Measurements from ENCODE around the gene NLRP1. TPM values are rescaled to one million over a fixed set of nuclear protein-coding genes. Genes with fewer than 3 reads are reported as not detected.
"Not testable (repeated sequence)": the region's sequence is repeated elsewhere in the genome, so short reads cannot be mapped to it uniquely, and the experiment has no call there.

The NLRP1 gene
- total and polyA plus RNA-seq, 2 donors (not counting 3 experiments of a cell fraction or from before 2014, with no cell fraction given), result 43.8 to 53.9 TPM

GRCh38 chr17:5580367-5580766, 3.9 kb downstream of the NLRP1 start:
- Histone ChIP-seq H3K9ac (replicated peaks; ENCODE audit: extremely low read depth, insufficient read depth, low read length) (no peak overlapping the region), H3K79me2 (ENCODE audit: control insufficient read depth, insufficient read depth, low read length) (peaks cover 31% of the 10 kb centered on the region), H3K27ac (ENCODE audit: insufficient read depth, low read depth, low read length) (no peak overlapping the region), H3K9me1 (replicated peaks; ENCODE audit: control insufficient read depth, extremely low read depth, insufficient read depth, low read length) (no peaks in the 10 kb centered on the region), H3K36me3 (ENCODE audit: control insufficient read depth in 2 of 2, extremely low read depth in 1 of 2, insufficient read depth in 2 of 2, low read length in 2 of 2) (peaks cover 0 to 8% of the 10 kb centered on the region in 2 experiments), H2AFZ (ENCODE audit: low read depth, low read length) (no peak overlapping the region), H4K20me1 (replicated peaks; ENCODE audit: control insufficient read depth, extremely low read depth, insufficient read depth, low read length) (no peaks in the 10 kb centered on the region), H3K4me1 (ENCODE audit: control insufficient read depth, extremely low read depth, insufficient read depth, low read length) (peaks cover 25% of the 10 kb centered on the region), H3K9me3 (replicated peaks; ENCODE audit: control insufficient read depth, insufficient read depth, low read length) (no peaks in the 10 kb centered on the region), H3K4me3 (replicated peaks in 1 of 3; ENCODE audit: insufficient read depth in 1 of 3, low read depth in 1 of 3, low read length in 3 of 3) (no peak overlapping the region), H3K27me3 (ENCODE audit: control insufficient read depth in 2 of 2, insufficient read depth in 2 of 2, low read length in 2 of 2) (no peaks in the 10 kb centered on the region), H3K4me2 (ENCODE audit: insufficient read depth, low read length) (no peak overlapping the region)
- no peak for TF ChIP-seq FOS (IDR thresholded peaks at IDR 0.05; ENCODE audit: borderline replicate concordance, insufficient read depth, low read length)
- TF ChIP-seq JUN (IDR thresholded peaks at IDR 0.05; ENCODE audit: borderline replicate concordance, insufficient read depth, insufficient read length, low read depth), result no peak
- TF ChIP-seq POLR2AphosphoS5 (IDR thresholded peaks at IDR 0.05; ENCODE audit: insufficient read depth, low read depth, low read length), result no peak
- TF ChIP-seq CTCF (IDR thresholded peaks at IDR 0.05; ENCODE audit: extremely low read depth in 1 of 2, insufficient read depth in 1 of 2, low read depth in 1 of 2, low read length in 2 of 2), result no peak
- TF ChIP-seq MAX (IDR thresholded peaks at IDR 0.05; ENCODE audit: insufficient read depth, insufficient read length), result no peak
- TF ChIP-seq POLR2A (IDR thresholded peaks at IDR 0.05; ENCODE audit: low read depth, low read length), result no peak
- no peak for TF ChIP-seq EZH2 (IDR thresholded peaks at IDR 0.05; ENCODE audit: borderline replicate concordance, low read depth, low read length, severe bottlenecking)
- TF ChIP-seq GATA2 (IDR thresholded peaks at IDR 0.05; ENCODE audit: insufficient read depth, insufficient read length, low read depth, low read length), result no peak
- TF ChIP-seq MYC (IDR thresholded peaks at IDR 0.05; ENCODE audit: low read depth, low read length), result no peak
- intact Hi-C loops (cut with micrococcal nuclease), result loop anchor here (10.0 kb wide), 1 partner anchor 1064 kb away; the partner anchor contains the start of genes KIAA0753 and TXNDC17
- BruUV-seq (replicated peaks), result no TSS peak
- FAIRE-seq (no peak), DNase-seq (ENCODE audit: low read depth, low spot score) (no peak)
- CTCF ChIA-PET, result no interaction called here
- POLR2A ChIA-PET, result no interaction called here
- dilution Hi-C loops (cut with MboI; ENCODE audit: extremely low pct_ligation_motif_present, low sequenced_read_pairs), result no loop called here

DNA sequence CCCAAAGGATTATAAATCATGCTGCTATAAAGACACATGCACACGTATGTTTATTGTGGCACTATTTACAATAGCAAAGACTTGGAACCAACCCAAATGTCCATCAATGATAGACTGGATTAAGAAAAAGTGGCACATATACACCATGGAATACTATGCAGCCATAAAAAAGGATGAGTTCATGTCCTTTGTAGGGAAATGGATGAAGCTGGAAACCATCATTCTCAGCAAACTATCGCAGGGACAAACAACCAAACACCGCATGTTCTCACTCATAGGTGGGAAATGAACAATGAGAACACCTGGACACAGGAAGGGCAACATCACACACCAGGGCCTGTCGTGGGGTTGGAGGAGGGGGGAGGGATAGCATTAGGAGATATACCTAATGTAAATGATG, 5.5 kb downstream of the NLRP1 start:
- intact Hi-C loops (cut with micrococcal nuclease), result not testable (repeated sequence)

GRCh38 chr17:5573017-5573416, 11.3 kb downstream of the NLRP1 start:
- not testable (repeated sequence) for BruUV-seq (replicated peaks)
- peaks cover 37% of the 10 kb centered on the region for H3K79me2 ChIP-seq (ENCODE audit: control insufficient read depth, insufficient read depth, low read length)

More for the DNA sequence above, 5.5 kb downstream of the NLRP1 start:
- H3K9ac ChIP-seq (replicated peaks; ENCODE audit: extremely low read depth, insufficient read depth, low read length); H3K36me3 ChIP-seq (ENCODE audit: control insufficient read depth in 2 of 2, extremely low read depth in 1 of 2, insufficient read depth in 2 of 2, low read length in 2 of 2); H3K27me3 ChIP-seq (ENCODE audit: control insufficient read depth in 2 of 2, insufficient read depth in 2 of 2, low read length in 2 of 2); FAIRE-seq; dilution Hi-C loops (cut with MboI; ENCODE audit: extremely low pct_ligation_motif_present, low sequenced_read_pairs); H4K20me1 ChIP-seq (replicated peaks; ENCODE audit: control insufficient read depth, extremely low read depth, insufficient read depth, low read length); DNase-seq (ENCODE audit: low read depth, low spot score); H3K9me3 ChIP-seq (replicated peaks; ENCODE audit: control insufficient read depth, insufficient read depth, low read length); H3K9me1 ChIP-seq (replicated peaks; ENCODE audit: control insufficient read depth, extremely low read depth, insufficient read depth, low read length); CTCF ChIA-PET; H2AFZ ChIP-seq (ENCODE audit: low read depth, low read length); POLR2A ChIA-PET; H3K27ac ChIP-seq (ENCODE audit: insufficient read depth, low read depth, low read length); BruUV-seq (replicated peaks); H3K4me3 ChIP-seq (replicated peaks in 1 of 3; ENCODE audit: insufficient read depth in 1 of 3, low read depth in 1 of 3, low read length in 3 of 3); H3K4me2 ChIP-seq (ENCODE audit: insufficient read depth, low read length): not testable (repeated sequence)
- Histone ChIP-seq H3K79me2 (ENCODE audit: control insufficient read depth, insufficient read depth, low read length) (peaks cover 28% of the 10 kb centered on the region), H3K4me1 (ENCODE audit: control insufficient read depth, extremely low read depth, insufficient read depth, low read length) (peaks cover 15% of the 10 kb centered on the region)

More at GRCh38 chr17:5573017-5573416, 11.3 kb downstream of the NLRP1 start:
- H3K27ac ChIP-seq (ENCODE audit: insufficient read depth, low read depth, low read length); CTCF ChIA-PET; DNase-seq (ENCODE audit: low read depth, low spot score); H3K9me1 ChIP-seq (replicated peaks; ENCODE audit: control insufficient read depth, extremely low read depth, insufficient read depth, low read length); POLR2A ChIA-PET; dilution Hi-C loops (cut with MboI; ENCODE audit: extremely low pct_ligation_motif_present, low sequenced_read_pairs); H4K20me1 ChIP-seq (replicated peaks; ENCODE audit: control insufficient read depth, extremely low read depth, insufficient read depth, low read length); H3K4me1 ChIP-seq (ENCODE audit: control insufficient read depth, extremely low read depth, insufficient read depth, low read length); H2AFZ ChIP-seq (ENCODE audit: low read depth, low read length); intact Hi-C loops (cut with micrococcal nuclease); H3K9ac ChIP-seq (replicated peaks; ENCODE audit: extremely low read depth, insufficient read depth, low read length); H3K27me3 ChIP-seq (ENCODE audit: control insufficient read depth in 2 of 2, insufficient read depth in 2 of 2, low read length in 2 of 2); H3K4me3 ChIP-seq (replicated peaks in 1 of 3; ENCODE audit: insufficient read depth in 1 of 3, low read depth in 1 of 3, low read length in 3 of 3); H3K9me3 ChIP-seq (replicated peaks; ENCODE audit: control insufficient read depth, insufficient read depth, low read length); FAIRE-seq; H3K4me2 ChIP-seq (ENCODE audit: insufficient read depth, low read length); H3K36me3 ChIP-seq (ENCODE audit: control insufficient read depth in 2 of 2, extremely low read depth in 1 of 2, insufficient read depth in 2 of 2, low read length in 2 of 2): not testable (repeated sequence)

Measured in endothelial cell of umbilical vein (primary cell).